Upper lobe of right lung (tissue), 1 donor: ENCODE measurements around the gene PPP1R14C. TPM values are rescaled to one million over a fixed set of nuclear protein-coding genes. Genes with fewer than 3 reads are reported as not detected.

Source experiments
- ATAC-seq: fragments of 200-7000 bp; cut with Tn5 transposase; one replicate; pipeline ENCODE4 v1.9.1; 2020; ENCODE audit warnings: mild to moderate bottlenecking, moderate library complexity
- DNase-seq: peaks from one replicate; pipeline ENCODE4 v3.0.0-alpha.2; 2020
- H3K27ac ChIP-seq: fragments of 200-600 bp; one replicate; pipeline ENCODE4 v1.8.0; 2022
- H3K27me3 ChIP-seq: fragments of 200-600 bp; one replicate; pipeline ENCODE4 v1.8.0; 2022; ENCODE audit warnings: mild to moderate bottlenecking
- H3K36me3 ChIP-seq: fragments of 200-600 bp; one replicate; pipeline ENCODE4 v1.8.0; 2022
- H3K4me1 ChIP-seq: fragments of 200-600 bp; one replicate; pipeline ENCODE4 v1.8.0; 2022
- H3K4me3 ChIP-seq: fragments of 200-600 bp; one replicate; pipeline ENCODE4 v1.8.0; 2022; ENCODE audit warnings: mild to moderate bottlenecking
- H3K9me3 ChIP-seq: fragments of 200-600 bp; one replicate; pipeline ENCODE4 v1.8.0; 2022
- intact Hi-C: fragments of 100-400 bp; cut with DNase I; formaldehyde crosslinking; loops from one replicate; pipeline ENCODE4 v1.11.0; 2022
- total RNA-seq: library from RNA; stranded (reverse); fragmentation: NEBNext Ultra II Directional; extraction: Animal tissue kit (Norgen Biotek cat#: 25700); gene quantifications from one replicate; pipeline ENCODE4 v1.2.1, GENCODE V29; 2021
- TF ChIP-seq, protein P1 (sequence below): fragments of 200-600 bp; IDR thresholded peaks from one replicate; pipeline ENCODE4 v1.8.0; 2022; ENCODE audit warnings: antibody characterized with exemption
- donor health status: DM: no; HTN: yes; CAD: no; lungs with severe emphysema.

Gene PPP1R14C
- total RNA-seq, 1 donor from 2014 or later, result 10.0 TPM

DNA sequence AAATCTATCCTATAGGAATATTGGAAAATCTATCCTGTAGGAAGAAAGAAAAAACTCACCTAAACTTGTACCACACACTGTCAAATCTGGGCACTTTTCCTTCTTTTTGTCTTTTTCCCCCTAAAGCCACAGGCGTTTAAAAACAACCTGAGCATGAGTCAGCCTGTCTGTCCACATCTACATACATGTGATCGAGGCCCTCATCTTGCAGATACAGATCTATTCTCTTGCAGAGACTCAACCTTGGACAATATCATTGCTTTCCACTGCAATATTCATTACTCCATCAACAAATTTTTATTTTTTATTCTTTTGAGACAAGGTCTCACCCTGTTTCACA, 130.1 kb downstream of the PPP1R14C start:
- Histone ChIP-seq H3K27ac (no peak overlapping the region), H3K4me3 (no peak overlapping the region), H3K27me3 (no peaks in the 10 kb centered on the region), H3K36me3 (no peaks in the 10 kb centered on the region), H3K4me1 (no peaks in the 10 kb centered on the region), H3K9me3 (no peaks in the 10 kb centered on the region)
- DNase-seq, result no peak
- intact Hi-C loops, result no loop called here
- ATAC-seq, result no peak
- TF ChIP-seq, protein P1, sequence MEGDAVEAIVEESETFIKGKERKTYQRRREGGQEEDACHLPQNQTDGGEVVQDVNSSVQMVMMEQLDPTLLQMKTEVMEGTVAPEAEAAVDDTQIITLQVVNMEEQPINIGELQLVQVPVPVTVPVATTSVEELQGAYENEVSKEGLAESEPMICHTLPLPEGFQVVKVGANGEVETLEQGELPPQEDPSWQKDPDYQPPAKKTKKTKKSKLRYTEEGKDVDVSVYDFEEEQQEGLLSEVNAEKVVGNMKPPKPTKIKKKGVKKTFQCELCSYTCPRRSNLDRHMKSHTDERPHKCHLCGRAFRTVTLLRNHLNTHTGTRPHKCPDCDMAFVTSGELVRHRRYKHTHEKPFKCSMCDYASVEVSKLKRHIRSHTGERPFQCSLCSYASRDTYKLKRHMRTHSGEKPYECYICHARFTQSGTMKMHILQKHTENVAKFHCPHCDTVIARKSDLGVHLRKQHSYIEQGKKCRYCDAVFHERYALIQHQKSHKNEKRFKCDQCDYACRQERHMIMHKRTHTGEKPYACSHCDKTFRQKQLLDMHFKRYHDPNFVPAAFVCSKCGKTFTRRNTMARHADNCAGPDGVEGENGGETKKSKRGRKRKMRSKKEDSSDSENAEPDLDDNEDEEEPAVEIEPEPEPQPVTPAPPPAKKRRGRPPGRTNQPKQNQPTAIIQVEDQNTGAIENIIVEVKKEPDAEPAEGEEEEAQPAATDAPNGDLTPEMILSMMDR, result no peak

DNA sequence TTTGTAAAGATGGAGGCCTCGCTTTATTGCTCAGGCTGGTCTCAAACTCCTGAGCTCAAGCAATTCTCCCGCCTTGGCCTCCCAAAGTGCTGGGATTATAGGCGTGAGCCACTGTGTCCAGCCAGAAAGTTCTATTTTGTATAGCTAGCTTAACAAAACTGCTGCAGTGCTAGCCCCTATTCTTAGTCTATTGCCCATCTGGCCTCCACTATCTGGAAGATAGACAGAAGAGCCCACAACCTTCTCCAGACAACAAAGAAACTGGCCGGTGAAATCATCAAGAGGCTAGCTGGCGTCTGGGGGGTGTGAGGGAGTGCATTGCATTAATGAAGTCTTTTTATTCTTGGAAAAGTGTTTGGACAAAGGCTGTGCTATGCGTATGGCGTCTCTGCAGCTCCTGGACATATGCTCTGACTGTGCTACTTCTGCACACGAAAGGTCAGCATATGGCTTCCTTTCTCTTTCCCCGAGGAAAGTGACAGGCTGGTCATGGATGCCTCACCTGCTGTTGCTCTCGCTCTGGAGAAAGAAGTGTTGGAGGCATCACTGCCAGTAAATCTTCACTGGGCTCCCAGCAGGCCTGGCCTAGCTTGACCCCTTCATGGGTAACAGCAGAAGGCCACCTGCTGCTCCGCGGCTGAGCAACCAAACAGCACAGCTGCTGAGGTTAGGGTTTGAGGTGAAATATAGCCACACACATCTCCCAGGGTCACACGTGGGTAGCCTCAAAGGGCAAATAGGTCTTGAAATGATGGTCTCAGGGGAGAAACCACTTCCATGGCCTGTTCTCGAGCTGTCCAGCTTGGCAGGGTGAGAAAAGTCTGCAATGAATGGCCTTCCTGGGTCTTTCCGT, 130.8 kb downstream of the PPP1R14C start:
- ATAC-seq, result no peak
- intact Hi-C loops, result no loop called here
- Histone ChIP-seq H3K4me3 (no peak overlapping the region), H3K27me3 (no peaks in the 10 kb centered on the region), H3K27ac (no peak overlapping the region), H3K4me1 (no peaks in the 10 kb centered on the region), H3K9me3 (no peaks in the 10 kb centered on the region), H3K36me3 (no peaks in the 10 kb centered on the region)
- TF ChIP-seq, protein P1, result no peak
- no peak for DNase-seq

- no peaks in the 10 kb centered on the region for H3K9me3 ChIP-seq
- H3K4me3 ChIP-seq, result no peak overlapping the region
- no peaks in the 10 kb centered on the region for H3K36me3 ChIP-seq
- H3K27me3 ChIP-seq, result no peaks in the 10 kb centered on the region
- H3K27ac ChIP-seq, result no peak overlapping the region
- intact Hi-C loops, result no loop called here
- TF ChIP-seq, protein P1, result no peak
- DNase-seq (no peak), ATAC-seq (no peak)
- no peaks in the 10 kb centered on the region for H3K4me1 ChIP-seq
Observed at GRCh38 chr6:150275489-150275888, 132.6 kb downstream of the PPP1R14C start.

DNA sequence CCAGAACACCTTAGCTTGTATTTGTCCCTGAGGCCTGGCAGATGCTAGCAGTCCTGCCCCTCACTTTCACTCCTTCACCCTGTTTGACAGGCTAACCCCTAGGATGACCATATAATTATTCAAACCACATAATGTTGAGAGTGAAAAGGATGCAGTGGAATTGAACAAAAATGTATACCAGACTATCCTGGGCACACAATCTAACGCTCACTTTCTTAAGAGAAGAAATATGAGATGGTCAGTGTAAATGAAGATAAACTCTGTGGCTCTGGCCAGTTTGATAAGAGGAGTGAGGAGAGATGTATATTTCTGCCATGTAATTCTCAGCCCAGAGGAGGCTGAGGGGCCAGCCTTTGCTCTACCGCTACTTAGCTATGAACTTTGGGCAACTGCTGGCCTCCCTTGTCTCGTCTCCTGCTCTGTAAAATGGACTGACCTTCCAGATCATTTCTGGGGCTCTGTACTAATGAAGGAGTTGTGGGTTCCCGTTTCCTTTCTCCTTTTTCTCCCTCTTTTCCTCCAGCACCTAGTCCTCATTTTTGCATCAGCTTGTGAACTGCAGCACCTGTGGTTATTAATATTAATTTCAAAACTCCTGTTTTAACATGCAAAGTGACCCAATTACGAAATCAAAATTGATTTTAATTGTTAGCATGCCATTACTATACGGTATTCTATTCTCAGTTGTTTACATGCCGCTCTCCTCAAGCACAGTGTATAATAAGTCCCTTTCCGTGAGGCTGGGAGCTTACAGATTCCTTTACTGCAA, 133.5 kb downstream of the PPP1R14C start:
- intact Hi-C loops, result no loop called here
- Histone ChIP-seq H3K36me3 (no peaks in the 10 kb centered on the region), H3K27me3 (no peaks in the 10 kb centered on the region), H3K4me3 (no peak overlapping the region), H3K4me1 (no peaks in the 10 kb centered on the region), H3K27ac (no peak overlapping the region), H3K9me3 (no peaks in the 10 kb centered on the region)
- ATAC-seq, result no peak
- no peak for DNase-seq
- TF ChIP-seq, protein P1, result no peak

- ATAC-seq (no peak), DNase-seq (no peak)
- Histone ChIP-seq H3K27me3 (no peaks in the 10 kb centered on the region), H3K4me1 (no peaks in the 10 kb centered on the region), H3K36me3 (no peaks in the 10 kb centered on the region), H3K27ac (no peak overlapping the region), H3K9me3 (no peaks in the 10 kb centered on the region), H3K4me3 (no peak overlapping the region)
- TF ChIP-seq, protein P1, result no peak
- intact Hi-C loops, result no loop called here
Observed at GRCh38 chr6:150276937-150277742, 134.3 kb downstream of the PPP1R14C start.
